WTC11 (cell line): ENCODE measurements around the gene UBC. TPM values are rescaled to one million over a fixed set of nuclear protein-coding genes. Genes with fewer than 3 reads are reported as not detected.

Source experiments
- CBFB ChIP-seq: sonication (generic); formaldehyde crosslinking; IDR thresholded peaks from 2 replicates; pipeline ENCODE4 v1.8.1; 2022; ENCODE audit warnings: mild to moderate bottlenecking, low read depth, missing genetic modification reagents
- EMX1 ChIP-seq: fragments of 250-450 bp; sonication (Bioruptor Pico); IDR thresholded peaks from 2 replicates; pipeline ENCODE4 v1.8.0; 2021; ENCODE audit warnings: mild to moderate bottlenecking
- ESRRA ChIP-seq: sonication (generic); formaldehyde crosslinking; IDR thresholded peaks from 2 replicates; pipeline ENCODE4 v1.8.1; 2022; ENCODE audit warnings: mild to moderate bottlenecking, missing genetic modification reagents, borderline replicate concordance
- FOXK1 ChIP-seq: sonication (generic); formaldehyde crosslinking; IDR thresholded peaks from 2 replicates; pipeline ENCODE4 v1.8.0; 2022; ENCODE audit warnings: mild to moderate bottlenecking, moderate library complexity, missing genetic modification reagents
- GRHL2 ChIP-seq: fragments of 250-450 bp; sonication (Bioruptor Pico); IDR thresholded peaks from 2 replicates; pipeline ENCODE4 v1.8.0; 2022; ENCODE audit warnings: mild to moderate bottlenecking, moderate library complexity; ENCODE audit not compliant: insufficient replicate concordance, severe bottlenecking
- GTF2I ChIP-seq: fragments of 250-450 bp; sonication (Bioruptor Pico); conservative IDR thresholded peaks from 2 replicates; pipeline ENCODE4 v1.4.0; 2021; ENCODE audit warnings: mild to moderate bottlenecking
- JUN ChIP-seq: sonication (generic); formaldehyde crosslinking; IDR thresholded peaks from 2 replicates; pipeline ENCODE4 v1.8.0; 2023; ENCODE audit warnings: mild to moderate bottlenecking, missing genetic modification reagents
- MYBL2 ChIP-seq: sonication (generic); formaldehyde crosslinking; IDR thresholded peaks from 2 replicates; pipeline ENCODE4 v1.8.1; 2023; ENCODE audit warnings: mild to moderate bottlenecking, moderate library complexity, missing genetic modification reagents
- PRRX2 ChIP-seq: fragments of 250-450 bp; sonication (Bioruptor Pico); IDR thresholded peaks from 2 replicates; pipeline ENCODE4 v1.8.0; 2021; ENCODE audit warnings: mild to moderate bottlenecking
- SMAD3 ChIP-seq: sonication (generic); formaldehyde crosslinking; IDR thresholded peaks from 2 replicates; pipeline ENCODE4 v1.8.0; 2022; ENCODE audit warnings: missing genetic modification reagents, mild to moderate bottlenecking, borderline replicate concordance
- SP1 ChIP-seq: sonication (generic); formaldehyde crosslinking; conservative IDR thresholded peaks from 2 replicates; pipeline ENCODE4 v1.8.1; 2022; ENCODE audit warnings: missing genetic modification reagents
- TEAD4 ChIP-seq: sonication (generic); formaldehyde crosslinking; IDR thresholded peaks from 2 replicates; pipeline ENCODE4 v1.8.0; 2022; ENCODE audit warnings: mild to moderate bottlenecking, missing genetic modification reagents
- TP53 ChIP-seq: sonication (generic); formaldehyde crosslinking; IDR thresholded peaks from 2 replicates; pipeline ENCODE4 v1.8.1; 2023; ENCODE audit warnings: mild to moderate bottlenecking, missing genetic modification reagents
- ZNF121 ChIP-seq: sonication (generic); formaldehyde crosslinking; IDR thresholded peaks from 2 replicates; pipeline ENCODE4 v1.8.0; 2023; ENCODE audit warnings: missing genetic modification reagents
- ZNF138 ChIP-seq: sonication (generic); formaldehyde crosslinking; conservative IDR thresholded peaks from 2 replicates; pipeline ENCODE4 v1.8.1; 2022; ENCODE audit warnings: mild to moderate bottlenecking, moderate library complexity, missing genetic modification reagents
- ZNF263 ChIP-seq: sonication (generic); formaldehyde crosslinking; IDR thresholded peaks from 2 replicates; pipeline ENCODE4 v1.8.1; 2022; ENCODE audit warnings: low read depth, mild to moderate bottlenecking, moderate library complexity, missing genetic modification reagents
- ZNF317 ChIP-seq: sonication (generic); formaldehyde crosslinking; IDR thresholded peaks from 2 replicates; pipeline ENCODE4 v1.8.1; 2023; ENCODE audit warnings: low read depth, mild to moderate bottlenecking, moderate library complexity, missing genetic modification reagents, borderline replicate concordance
- ZNF416 ChIP-seq: fragments of 250-450 bp; sonication (Bioruptor Pico); IDR thresholded peaks from 2 replicates; pipeline ENCODE4 v1.9.0; 2021; ENCODE audit warnings: mild to moderate bottlenecking, inconsistent platforms
- ZNF671 ChIP-seq: fragments of 250-450 bp; sonication (Bioruptor Pico); IDR thresholded peaks from 2 replicates; pipeline ENCODE4 v1.8.0; 2021; ENCODE audit warnings: mild to moderate bottlenecking
- total RNA-seq: library from RNA; stranded (reverse); gene quantifications from 3 replicates; pipeline ENCODE4 v1.2.3, GENCODE V29; 2021
- TF ChIP-seq, protein P1 (sequence below): sonication (generic); formaldehyde crosslinking; IDR thresholded peaks from 2 replicates; pipeline ENCODE4 v1.8.1; 2023; ENCODE audit warnings: mild to moderate bottlenecking, missing genetic modification reagents
- TF ChIP-seq, protein P2 (sequence below): sonication (generic); formaldehyde crosslinking; IDR thresholded peaks from 2 replicates; pipeline ENCODE4 v1.8.0; 2023; ENCODE audit warnings: missing genetic modification reagents, mild to moderate bottlenecking, borderline replicate concordance
- TF ChIP-seq, protein P3 (sequence below): sonication (generic); formaldehyde crosslinking; IDR thresholded peaks from 2 replicates; pipeline ENCODE4 v1.8.1; 2022; ENCODE audit warnings: low read depth, missing genetic modification reagents, borderline replicate concordance
- TF ChIP-seq, protein P4 (sequence below): fragments of 250-450 bp; sonication (Bioruptor Pico); IDR thresholded peaks from 2 replicates; pipeline ENCODE4 v1.9.0; 2021; ENCODE audit warnings: mild to moderate bottlenecking
- TF ChIP-seq, protein P5 (sequence below): sonication (generic); formaldehyde crosslinking; IDR thresholded peaks from 2 replicates; pipeline ENCODE4 v1.8.0; 2022; ENCODE audit warnings: missing genetic modification reagents
- TF ChIP-seq, protein P6 (sequence below): sonication (generic); formaldehyde crosslinking; IDR thresholded peaks from 2 replicates; pipeline ENCODE4 v1.8.0; 2022; ENCODE audit warnings: mild to moderate bottlenecking, missing genetic modification reagents
- TF ChIP-seq, protein P7 (sequence below): fragments of 200-600 bp; IDR thresholded peaks from 2 replicates; pipeline ENCODE4 v1.8.0; 2022; ENCODE audit warnings: antibody characterized with exemption

The UBC gene
- total RNA-seq, 1 experiment from 2014 or later = 530 TPM

DNA sequence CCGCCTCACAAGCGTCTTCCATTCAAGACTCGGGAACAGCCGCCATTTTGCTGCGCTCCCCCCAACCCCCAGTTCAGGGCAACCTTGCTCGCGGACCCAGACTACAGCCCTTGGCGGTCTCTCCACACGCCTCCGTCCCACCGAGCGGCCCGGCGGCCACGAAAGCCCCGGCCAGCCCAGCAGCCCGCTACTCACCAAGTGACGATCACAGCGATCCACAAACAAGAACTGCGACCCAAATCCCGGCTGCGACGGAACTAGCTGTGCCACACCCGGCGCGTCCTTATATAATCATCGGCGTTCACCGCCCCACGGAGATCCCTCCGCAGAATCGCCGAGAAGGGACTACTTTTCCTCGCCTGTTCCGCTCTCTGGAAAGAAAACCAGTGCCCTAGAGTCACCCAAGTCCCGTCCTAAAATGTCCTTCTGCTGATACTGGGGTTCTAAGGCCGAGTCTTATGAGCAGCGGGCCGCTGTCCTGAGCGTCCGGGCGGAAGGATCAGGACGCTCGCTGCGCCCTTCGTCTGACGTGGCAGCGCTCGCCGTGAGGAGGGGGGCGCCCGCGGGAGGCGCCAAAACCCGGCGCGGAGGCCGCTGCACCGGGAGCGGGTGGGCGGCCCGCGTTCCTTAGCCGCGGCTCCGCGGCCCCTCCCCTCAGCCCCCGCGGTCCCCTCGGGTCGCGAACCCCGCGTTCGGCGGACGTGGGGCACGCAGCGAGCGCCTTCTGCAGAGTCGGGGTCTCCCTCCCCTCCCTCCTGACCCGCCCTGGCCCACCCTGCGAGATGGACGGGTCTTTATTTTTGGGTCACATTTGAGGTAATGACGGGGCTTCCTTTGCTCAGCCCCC, at the start of gene UBC (continued):
- TF ChIP-seq, protein P1, sequence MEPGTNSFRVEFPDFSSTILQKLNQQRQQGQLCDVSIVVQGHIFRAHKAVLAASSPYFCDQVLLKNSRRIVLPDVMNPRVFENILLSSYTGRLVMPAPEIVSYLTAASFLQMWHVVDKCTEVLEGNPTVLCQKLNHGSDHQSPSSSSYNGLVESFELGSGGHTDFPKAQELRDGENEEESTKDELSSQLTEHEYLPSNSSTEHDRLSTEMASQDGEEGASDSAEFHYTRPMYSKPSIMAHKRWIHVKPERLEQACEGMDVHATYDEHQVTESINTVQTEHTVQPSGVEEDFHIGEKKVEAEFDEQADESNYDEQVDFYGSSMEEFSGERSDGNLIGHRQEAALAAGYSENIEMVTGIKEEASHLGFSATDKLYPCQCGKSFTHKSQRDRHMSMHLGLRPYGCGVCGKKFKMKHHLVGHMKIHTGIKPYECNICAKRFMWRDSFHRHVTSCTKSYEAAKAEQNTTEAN = peak; percentile 94
- TF ChIP-seq PRRX2 (CRISPR knock-in tag) = no peak
- TF ChIP-seq ZNF416 = no peak
- TF ChIP-seq CBFB (CRISPR knock-in tag) = peak; percentile 91; the same call in 1 of the 2 replicates
- TF ChIP-seq GTF2I (CRISPR knock-in tag) = no peak
- TF ChIP-seq, protein P2, sequence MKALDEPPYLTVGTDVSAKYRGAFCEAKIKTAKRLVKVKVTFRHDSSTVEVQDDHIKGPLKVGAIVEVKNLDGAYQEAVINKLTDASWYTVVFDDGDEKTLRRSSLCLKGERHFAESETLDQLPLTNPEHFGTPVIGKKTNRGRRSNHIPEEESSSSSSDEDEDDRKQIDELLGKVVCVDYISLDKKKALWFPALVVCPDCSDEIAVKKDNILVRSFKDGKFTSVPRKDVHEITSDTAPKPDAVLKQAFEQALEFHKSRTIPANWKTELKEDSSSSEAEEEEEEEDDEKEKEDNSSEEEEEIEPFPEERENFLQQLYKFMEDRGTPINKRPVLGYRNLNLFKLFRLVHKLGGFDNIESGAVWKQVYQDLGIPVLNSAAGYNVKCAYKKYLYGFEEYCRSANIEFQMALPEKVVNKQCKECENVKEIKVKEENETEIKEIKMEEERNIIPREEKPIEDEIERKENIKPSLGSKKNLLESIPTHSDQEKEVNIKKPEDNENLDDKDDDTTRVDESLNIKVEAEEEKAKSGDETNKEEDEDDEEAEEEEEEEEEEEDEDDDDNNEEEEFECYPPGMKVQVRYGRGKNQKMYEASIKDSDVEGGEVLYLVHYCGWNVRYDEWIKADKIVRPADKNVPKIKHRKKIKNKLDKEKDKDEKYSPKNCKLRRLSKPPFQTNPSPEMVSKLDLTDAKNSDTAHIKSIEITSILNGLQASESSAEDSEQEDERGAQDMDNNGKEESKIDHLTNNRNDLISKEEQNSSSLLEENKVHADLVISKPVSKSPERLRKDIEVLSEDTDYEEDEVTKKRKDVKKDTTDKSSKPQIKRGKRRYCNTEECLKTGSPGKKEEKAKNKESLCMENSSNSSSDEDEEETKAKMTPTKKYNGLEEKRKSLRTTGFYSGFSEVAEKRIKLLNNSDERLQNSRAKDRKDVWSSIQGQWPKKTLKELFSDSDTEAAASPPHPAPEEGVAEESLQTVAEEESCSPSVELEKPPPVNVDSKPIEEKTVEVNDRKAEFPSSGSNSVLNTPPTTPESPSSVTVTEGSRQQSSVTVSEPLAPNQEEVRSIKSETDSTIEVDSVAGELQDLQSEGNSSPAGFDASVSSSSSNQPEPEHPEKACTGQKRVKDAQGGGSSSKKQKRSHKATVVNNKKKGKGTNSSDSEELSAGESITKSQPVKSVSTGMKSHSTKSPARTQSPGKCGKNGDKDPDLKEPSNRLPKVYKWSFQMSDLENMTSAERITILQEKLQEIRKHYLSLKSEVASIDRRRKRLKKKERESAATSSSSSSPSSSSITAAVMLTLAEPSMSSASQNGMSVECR (CRISPR knock-in tag) = peak; percentile 49; the same call in 1 of the 2 replicates
- TF ChIP-seq, protein P3, sequence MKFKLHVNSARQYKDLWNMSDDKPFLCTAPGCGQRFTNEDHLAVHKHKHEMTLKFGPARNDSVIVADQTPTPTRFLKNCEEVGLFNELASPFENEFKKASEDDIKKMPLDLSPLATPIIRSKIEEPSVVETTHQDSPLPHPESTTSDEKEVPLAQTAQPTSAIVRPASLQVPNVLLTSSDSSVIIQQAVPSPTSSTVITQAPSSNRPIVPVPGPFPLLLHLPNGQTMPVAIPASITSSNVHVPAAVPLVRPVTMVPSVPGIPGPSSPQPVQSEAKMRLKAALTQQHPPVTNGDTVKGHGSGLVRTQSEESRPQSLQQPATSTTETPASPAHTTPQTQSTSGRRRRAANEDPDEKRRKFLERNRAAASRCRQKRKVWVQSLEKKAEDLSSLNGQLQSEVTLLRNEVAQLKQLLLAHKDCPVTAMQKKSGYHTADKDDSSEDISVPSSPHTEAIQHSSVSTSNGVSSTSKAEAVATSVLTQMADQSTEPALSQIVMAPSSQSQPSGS = no peak
- no peak for TF ChIP-seq ESRRA (CRISPR knock-in tag)
- TF ChIP-seq ZNF138 (CRISPR knock-in tag) = no peak
- peak; percentile 94 for TF ChIP-seq SP1
- peak; percentile 60 for TF ChIP-seq FOXK1 (CRISPR knock-in tag)
- no peak; the same call in 1 of the 2 replicates for TF ChIP-seq EMX1 (CRISPR knock-in tag)
- TF ChIP-seq MYBL2 = peak; percentile 87
- no peak for TF ChIP-seq TEAD4 (CRISPR knock-in tag)
- peak; percentile 77; the same call in 1 of the 2 replicates for TF ChIP-seq ZNF317 (CRISPR knock-in tag)
- TF ChIP-seq GRHL2 (CRISPR knock-in tag) = no peak
- TF ChIP-seq ZNF671 (CRISPR knock-in tag) = peak; percentile 66; the same call in 1 of the 2 replicates
- TF ChIP-seq JUN (CRISPR knock-in tag) = no peak
- TF ChIP-seq ZNF121 = peak; percentile 52; the same call in 1 of the 2 replicates
- 0 out of 2 replicates have a peak, but pooled peaks have one; percentile 62 for TF ChIP-seq TP53 (CRISPR knock-in tag)
- TF ChIP-seq, protein P4, sequence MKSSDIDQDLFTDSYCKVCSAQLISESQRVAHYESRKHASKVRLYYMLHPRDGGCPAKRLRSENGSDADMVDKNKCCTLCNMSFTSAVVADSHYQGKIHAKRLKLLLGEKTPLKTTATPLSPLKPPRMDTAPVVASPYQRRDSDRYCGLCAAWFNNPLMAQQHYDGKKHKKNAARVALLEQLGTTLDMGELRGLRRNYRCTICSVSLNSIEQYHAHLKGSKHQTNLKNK (CRISPR knock-in tag) = peak; percentile 6; the same call in 1 of the 2 replicates
- TF ChIP-seq ZNF263 (CRISPR knock-in tag) = peak; percentile 94; the same call in 1 of the 2 replicates
- TF ChIP-seq, protein P5, sequence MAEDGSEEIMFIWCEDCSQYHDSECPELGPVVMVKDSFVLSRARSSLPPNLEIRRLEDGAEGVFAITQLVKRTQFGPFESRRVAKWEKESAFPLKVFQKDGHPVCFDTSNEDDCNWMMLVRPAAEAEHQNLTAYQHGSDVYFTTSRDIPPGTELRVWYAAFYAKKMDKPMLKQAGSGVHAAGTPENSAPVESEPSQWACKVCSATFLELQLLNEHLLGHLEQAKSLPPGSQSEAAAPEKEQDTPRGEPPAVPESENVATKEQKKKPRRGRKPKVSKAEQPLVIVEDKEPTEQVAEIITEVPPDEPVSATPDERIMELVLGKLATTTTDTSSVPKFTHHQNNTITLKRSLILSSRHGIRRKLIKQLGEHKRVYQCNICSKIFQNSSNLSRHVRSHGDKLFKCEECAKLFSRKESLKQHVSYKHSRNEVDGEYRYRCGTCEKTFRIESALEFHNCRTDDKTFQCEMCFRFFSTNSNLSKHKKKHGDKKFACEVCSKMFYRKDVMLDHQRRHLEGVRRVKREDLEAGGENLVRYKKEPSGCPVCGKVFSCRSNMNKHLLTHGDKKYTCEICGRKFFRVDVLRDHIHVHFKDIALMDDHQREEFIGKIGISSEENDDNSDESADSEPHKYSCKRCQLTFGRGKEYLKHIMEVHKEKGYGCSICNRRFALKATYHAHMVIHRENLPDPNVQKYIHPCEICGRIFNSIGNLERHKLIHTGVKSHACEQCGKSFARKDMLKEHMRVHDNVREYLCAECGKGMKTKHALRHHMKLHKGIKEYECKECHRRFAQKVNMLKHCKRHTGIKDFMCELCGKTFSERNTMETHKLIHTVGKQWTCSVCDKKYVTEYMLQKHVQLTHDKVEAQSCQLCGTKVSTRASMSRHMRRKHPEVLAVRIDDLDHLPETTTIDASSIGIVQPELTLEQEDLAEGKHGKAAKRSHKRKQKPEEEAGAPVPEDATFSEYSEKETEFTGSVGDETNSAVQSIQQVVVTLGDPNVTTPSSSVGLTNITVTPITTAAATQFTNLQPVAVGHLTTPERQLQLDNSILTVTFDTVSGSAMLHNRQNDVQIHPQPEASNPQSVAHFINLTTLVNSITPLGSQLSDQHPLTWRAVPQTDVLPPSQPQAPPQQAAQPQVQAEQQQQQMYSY (CRISPR knock-in tag) = peak; percentile 100
- TF ChIP-seq, protein P6, sequence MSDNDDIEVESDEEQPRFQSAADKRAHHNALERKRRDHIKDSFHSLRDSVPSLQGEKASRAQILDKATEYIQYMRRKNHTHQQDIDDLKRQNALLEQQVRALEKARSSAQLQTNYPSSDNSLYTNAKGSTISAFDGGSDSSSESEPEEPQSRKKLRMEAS (CRISPR knock-in tag) = peak; percentile 60
- TF ChIP-seq, protein P7, sequence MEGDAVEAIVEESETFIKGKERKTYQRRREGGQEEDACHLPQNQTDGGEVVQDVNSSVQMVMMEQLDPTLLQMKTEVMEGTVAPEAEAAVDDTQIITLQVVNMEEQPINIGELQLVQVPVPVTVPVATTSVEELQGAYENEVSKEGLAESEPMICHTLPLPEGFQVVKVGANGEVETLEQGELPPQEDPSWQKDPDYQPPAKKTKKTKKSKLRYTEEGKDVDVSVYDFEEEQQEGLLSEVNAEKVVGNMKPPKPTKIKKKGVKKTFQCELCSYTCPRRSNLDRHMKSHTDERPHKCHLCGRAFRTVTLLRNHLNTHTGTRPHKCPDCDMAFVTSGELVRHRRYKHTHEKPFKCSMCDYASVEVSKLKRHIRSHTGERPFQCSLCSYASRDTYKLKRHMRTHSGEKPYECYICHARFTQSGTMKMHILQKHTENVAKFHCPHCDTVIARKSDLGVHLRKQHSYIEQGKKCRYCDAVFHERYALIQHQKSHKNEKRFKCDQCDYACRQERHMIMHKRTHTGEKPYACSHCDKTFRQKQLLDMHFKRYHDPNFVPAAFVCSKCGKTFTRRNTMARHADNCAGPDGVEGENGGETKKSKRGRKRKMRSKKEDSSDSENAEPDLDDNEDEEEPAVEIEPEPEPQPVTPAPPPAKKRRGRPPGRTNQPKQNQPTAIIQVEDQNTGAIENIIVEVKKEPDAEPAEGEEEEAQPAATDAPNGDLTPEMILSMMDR = no peak
- no peak; the same call in 1 of the 2 replicates for TF ChIP-seq SMAD3
